ENCODE results near the gene FBLN1.

Gene FBLN1

DNA sequence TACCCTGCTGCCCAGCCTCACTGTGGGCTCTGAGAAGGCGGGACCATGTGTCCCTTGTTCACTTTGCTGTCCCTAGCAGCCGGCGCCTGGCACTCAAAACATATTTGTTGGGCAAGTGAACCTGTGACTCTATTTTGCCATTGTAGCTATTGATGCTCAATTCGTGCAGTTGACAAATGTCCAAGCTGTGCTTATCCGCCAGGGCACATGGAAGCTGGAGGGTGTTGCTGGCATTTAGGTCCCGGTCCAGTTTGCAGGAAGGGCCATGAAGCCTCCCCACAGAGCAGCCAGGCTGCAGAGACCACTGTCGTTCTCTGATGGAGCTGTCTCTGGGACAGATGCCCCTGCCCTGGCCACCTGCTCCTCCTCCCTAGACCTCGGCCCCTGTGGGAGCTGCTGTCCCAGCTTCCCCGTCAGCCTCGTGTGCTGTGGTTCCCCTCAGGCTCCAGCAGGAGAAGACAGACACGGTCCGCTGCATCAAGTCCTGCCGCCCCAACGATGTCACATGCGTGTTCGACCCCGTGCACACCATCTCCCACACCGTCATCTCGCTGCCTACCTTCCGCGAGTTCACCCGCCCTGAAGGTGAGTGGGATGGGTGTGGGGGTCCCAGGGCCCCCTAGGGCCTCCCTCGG is 71.5 kb downstream of the FBLN1 start:
- no peak for DNase-seq

DNA sequence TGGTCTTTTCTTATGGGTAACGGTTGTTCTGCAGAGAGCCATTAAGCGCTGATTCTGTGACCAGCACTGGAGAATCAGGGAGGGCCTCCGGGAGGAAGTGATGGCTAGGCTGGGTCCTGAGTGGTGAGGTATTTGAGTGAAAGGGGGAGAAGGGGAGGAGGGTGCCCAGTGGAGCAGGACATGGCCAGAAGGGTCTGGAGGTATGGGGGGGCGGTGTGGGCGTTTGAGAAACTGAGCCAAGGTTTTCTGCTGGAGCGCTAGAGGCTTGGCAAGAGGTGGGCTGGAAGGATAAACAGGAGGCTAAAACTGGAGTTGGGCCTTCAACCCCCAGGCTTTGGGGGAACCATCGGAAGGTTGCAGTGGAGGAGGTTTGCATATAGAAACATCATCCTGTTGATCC is 72.5 kb downstream of the FBLN1 start:
- DNase-seq, result no peak

DNA sequence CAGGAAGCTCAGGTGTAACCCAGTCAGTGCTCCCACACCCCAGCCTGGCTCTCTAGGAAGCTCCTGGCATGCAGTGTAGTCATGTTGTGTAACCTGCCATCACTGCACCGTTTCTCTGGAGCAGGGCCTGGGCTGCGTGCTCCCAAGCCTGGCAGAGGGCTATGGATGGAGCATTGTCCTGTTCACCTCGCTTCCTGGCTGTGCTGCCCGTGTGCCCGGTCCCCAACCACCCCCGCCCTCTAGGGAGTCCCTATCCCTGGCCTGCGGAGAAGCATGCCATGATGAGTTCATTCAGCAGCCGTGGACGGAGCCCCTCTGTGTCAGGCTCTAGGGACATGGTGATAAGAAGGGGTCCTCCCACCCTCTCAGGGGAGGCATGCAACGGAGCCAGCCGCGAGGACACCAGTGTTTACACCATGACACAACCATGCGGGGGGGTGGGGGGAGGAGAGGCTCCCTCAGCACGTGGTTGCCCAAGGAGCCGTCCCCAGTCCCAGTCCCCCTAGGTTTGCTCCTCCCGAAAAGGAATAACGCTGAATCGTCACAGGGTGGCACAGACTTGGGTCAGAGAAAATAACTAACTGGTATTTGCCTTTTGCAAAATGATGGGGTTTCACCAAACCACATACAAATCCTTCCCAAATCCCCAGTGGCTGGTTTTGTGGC is 73.1 kb downstream of the FBLN1 start:
- no peak for DNase-seq

DNA sequence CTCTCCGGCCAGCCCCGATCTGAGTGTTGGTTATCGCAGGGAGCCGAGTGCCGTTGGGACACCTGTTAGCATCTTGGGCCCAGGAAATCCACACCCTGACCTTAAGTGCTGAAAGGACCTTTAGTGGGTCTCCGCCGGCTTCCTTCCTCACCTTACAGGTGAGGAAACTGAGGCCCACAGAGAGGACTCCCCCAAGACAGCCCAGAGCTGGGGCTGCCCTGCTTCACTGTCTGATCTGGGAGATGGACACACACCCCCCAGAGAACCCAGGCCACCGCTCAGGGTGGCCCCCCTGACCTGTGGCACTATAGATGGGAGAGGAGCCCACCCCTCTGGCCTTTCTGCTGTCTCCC is 73.6 kb downstream of the FBLN1 start:
- no peak for DNase-seq

- DNase-seq, result no peak
Observed at GRCh38 chr22:45576730-45577464, 74.2 kb downstream of the FBLN1 start.

- DNase-seq, result no peak
Observed at GRCh38 chr22:45577746-45578523, 75.3 kb downstream of the FBLN1 start.

DNA sequence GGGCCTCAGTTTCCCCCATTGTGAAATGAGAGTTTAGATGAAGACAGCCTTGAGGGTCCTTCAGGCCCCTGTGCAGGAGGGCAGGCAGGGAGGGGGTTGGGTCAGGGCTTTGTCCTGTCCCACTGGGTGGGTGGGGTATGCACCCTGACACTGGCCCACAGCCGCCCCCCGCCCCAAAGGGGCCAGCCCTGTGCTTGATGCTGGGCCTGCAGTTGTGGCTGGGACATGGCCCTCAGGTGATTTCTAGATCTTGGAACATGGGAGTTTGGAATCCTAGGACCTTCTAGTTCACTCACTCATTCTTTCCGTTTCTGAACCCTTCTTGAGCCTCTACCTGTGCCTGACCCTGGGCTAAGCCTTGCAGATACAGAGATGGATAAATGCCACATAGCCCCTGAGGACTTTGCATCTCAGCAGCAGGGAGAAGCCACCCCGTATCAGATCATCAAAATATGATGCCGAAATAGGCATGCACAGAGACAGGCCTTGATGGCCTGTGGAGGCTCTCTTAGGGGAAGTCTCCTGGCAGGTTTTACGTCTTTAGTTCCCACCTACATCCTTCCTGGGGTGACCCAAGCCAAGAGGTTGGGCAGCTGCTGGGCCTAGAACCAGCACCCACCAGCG is 76.0 kb downstream of the FBLN1 start:
- no peak for DNase-seq

DNA sequence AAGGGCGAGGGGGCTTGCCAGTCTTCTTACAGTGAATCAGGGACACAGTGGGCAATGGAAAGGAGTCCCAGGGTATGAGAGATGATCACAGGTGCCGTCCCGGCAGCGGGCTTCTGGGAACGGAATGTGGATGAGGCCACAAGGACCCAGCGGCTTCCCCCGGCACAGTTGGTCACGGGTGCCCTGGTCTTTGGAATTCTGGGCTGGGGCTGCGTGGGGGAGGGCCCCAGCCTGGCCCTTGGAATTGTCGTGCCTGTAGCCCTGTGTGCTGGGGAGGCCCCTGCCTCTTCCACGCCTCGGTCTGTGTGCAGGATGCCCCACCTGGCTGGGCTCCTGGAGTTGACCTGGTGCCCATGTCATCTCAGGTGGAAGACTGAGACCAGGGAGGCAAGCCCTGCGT is 76.6 kb downstream of the FBLN1 start:
- no peak for DNase-seq

GRCh38 chr22:45579806-45580725 is 77.4 kb downstream of the FBLN1 start:
- no peak for DNase-seq

- DNase-seq, result no peak
Observed at GRCh38 chr22:45580726-45581381, 78.2 kb downstream of the FBLN1 start.

- no peak for DNase-seq
Observed at GRCh38 chr22:45581549-45582080, 78.9 kb downstream of the FBLN1 start.

GRCh38 chr22:45582236-45582954 is 79.7 kb downstream of the FBLN1 start:
- no peak for DNase-seq

DNA sequence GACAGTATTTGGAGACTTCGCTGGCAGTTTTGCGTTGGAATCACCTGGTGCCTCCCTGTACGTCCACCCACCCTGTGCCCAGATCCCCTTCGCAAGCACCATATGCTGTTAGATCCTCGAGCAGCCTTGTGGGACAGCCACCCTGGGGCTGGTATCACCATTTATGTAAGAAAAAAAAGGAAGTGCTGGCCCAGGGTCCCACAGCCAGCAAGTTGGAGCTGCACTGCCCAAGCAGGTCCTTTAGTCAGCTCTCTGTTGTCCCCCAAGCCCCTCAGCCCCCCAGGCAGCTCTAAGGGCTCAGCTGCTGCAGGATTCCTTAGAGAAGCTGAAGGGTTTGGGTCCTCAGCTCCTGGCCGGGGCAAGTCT is 80.3 kb downstream of the FBLN1 start:
- DNase-seq, result no peak

DNA sequence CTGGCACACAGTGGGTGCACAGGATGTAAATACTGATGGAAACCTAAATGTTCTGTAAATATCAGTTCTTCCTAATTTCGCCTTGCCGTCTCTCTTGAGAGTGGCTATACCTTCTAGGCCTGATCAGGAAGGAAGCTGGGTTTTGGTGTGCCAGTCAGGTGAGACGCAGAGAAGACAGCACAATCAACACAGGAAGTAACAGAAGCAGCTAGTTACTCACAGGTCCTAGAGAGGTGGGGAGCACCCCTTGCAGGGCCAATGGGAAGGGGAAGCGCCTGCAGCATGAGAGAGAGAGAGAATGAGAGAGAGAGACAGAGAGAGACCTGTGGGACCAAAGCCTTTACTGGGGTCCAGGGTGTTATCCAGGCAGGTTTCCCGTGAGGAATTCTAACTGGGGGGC is 80.8 kb downstream of the FBLN1 start:
- no peak for DNase-seq

GRCh38 chr22:45584121-45584570 is 81.5 kb downstream of the FBLN1 start:
- DNase-seq, result no peak

DNA sequence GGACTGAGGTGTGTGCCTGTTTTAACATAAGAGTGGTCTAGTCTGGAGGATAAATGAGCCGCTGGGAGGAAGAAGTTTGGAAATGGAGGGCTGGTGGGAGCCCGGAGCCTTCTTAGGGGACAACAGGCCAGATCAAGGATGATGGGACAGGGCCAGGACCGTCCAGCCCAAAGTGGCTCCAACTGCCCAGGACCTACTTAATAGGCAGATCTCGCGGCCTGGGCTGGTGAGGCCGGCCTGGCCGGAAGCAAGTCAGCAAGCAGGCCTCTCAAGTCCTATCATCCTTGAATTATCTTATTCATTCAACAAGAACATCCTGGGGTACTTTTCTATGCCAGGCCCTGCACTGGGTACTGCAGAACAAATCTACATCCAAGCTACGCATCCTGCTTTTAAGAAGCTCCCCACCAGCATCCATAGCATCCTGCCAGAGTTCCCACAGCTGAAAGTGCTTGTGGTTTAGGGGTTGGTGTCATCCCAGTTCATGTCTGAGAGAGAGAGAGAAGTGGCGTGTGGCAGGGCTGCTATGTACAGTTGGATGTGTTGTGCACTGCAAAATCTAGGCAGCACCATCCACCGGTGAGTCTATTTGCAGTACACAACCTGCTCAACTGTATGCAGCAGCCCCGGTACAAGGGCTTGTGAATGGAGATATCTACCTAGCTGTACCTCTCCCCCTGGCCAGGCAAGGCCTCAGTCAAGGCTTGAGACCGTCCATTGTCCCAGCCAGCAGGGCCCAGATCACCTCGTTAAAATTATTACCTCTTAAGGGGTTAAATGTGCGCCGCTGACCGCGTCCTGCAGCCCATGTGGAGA is 82.1 kb downstream of the FBLN1 start:
- no peak for DNase-seq

DNA sequence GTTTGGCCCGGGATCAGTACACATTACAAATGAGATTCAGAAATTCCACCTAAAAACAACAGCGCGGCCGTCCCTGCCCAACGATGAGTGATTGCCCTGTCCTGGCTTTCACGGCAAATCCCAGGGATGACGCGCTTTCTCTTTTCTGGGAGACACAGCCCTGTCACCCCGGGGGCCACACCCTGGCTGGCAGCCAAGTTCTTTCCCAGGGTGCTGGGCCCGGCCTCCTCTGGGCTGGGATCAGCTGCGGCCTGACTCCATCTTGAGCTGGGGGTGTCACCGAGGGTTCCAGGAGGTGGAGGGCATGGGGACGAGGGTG is 82.7 kb downstream of the FBLN1 start:
- DNase-seq, result no peak

DNA sequence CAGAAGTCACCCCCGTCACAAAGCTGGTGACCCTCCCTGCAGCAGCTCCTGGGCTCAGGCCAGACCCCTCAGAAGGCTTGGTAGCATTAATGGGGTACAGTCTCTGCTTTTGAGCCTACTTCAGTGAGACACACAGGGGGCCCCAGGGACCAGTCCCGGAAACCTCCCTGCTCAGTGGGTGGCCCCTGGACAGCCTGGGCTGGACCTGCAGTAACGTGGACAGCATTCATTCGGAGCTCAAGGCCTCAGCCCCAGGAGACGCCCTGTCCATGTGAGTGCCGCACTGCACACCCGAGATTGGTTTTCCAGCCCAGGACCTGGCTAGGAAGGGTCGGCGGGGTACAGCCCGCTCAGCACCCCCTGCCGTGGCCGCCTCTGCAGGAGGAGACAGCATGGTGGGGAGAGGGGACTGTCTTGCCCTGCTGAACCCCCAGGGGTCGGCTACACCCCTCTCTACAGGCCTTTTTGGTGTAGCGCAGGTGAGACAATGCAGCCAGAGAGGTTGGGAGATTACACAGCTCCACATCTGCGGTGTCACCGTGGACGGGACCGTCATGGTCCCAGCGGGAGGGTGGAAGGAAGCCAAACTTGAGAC is 83.4 kb downstream of the FBLN1 start:
- DNase-seq, result no peak

Measured in GF-D8 (cell line).